NB4 (cell line): Measurements from ENCODE around the gene TACR1.

Source experiments
- MAX ChIP-seq: IDR thresholded peaks from 2 replicates; pipeline ENCODE4 v1.6.1; 2011; ENCODE audit warnings: low read depth, low read length
- POLR2A ChIP-seq: IDR thresholded peaks from 2 replicates; pipeline ENCODE4 v1.6.1; 2011; ENCODE audit warnings: mild to moderate bottlenecking; ENCODE audit not compliant: insufficient read length; ENCODE audit errors: extremely low read depth
- TF ChIP-seq, protein P1 (sequence below): IDR thresholded peaks from one replicate; pipeline ENCODE4 v1.5.1; 2012; ENCODE audit warnings: low read depth, low read length

- TF ChIP-seq, protein P1, sequence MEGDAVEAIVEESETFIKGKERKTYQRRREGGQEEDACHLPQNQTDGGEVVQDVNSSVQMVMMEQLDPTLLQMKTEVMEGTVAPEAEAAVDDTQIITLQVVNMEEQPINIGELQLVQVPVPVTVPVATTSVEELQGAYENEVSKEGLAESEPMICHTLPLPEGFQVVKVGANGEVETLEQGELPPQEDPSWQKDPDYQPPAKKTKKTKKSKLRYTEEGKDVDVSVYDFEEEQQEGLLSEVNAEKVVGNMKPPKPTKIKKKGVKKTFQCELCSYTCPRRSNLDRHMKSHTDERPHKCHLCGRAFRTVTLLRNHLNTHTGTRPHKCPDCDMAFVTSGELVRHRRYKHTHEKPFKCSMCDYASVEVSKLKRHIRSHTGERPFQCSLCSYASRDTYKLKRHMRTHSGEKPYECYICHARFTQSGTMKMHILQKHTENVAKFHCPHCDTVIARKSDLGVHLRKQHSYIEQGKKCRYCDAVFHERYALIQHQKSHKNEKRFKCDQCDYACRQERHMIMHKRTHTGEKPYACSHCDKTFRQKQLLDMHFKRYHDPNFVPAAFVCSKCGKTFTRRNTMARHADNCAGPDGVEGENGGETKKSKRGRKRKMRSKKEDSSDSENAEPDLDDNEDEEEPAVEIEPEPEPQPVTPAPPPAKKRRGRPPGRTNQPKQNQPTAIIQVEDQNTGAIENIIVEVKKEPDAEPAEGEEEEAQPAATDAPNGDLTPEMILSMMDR, result no peak
- TF ChIP-seq POLR2A (no peak), MAX (no peak)
Measured at GRCh38 chr2:75222527-75222926, 23.2 kb upstream of the TACR1 start.
